T-cell (primary cell): ENCODE results near the gene AGBL3. TPM values are rescaled to one million over a fixed set of nuclear protein-coding genes. Genes with fewer than 3 reads are reported as not detected.
"Not testable (repeated sequence)": the region's sequence is repeated elsewhere in the genome, so short reads cannot be mapped to it uniquely, and the experiment has no call there.

Source experiments
- ATAC-seq, 4 experiments: fragments of 200-7000 bp in 3 of 4; fragments of 150-1000 bp in 1 of 4; cut with Tn5 transposase; replicated peaks in 1 of 4; 1 replicate in 3 of 4; 2 replicates in 1 of 4; pipeline ENCODE4 v1.10.0; 2021; ENCODE audit warnings: moderate library complexity in 3 of 4, mild to moderate bottlenecking in 2 of 4, moderate number of reproducible peaks in 1 of 4
- CTCF ChIA-PET, 2 donors: fragments of 300-600 bp; sonication (Branson Sonifier 250); formaldehyde crosslinking; loops; one replicate each; lab custom pipeline; 2022; ENCODE audit warnings: antibody characterized with exemption in 2 of 2; lab: Charles Lee
- POLR2A ChIA-PET, 2 donors: fragments of 300-600 bp; sonication (Branson Sonifier 250); formaldehyde crosslinking; loops; one replicate each; lab custom pipeline; 2022; ENCODE audit warnings: antibody characterized with exemption in 2 of 2; lab: Charles Lee
- DNase-seq, 35 experiments: peaks; one replicate each; pipeline versions ENCODE4 v3.0.0 to v3.0.0-alpha.2; 2013 to 2023
- H3K27ac ChIP-seq: one replicate; pipeline ENCODE4 v1.5.1; 2013; ENCODE audit warnings: low read length
- H3K27me3 ChIP-seq, 2 experiments: replicated peaks in 1 of 2; 1 replicate in 1 of 2; 2 replicates in 1 of 2; pipeline versions ENCODE4 v1.6.1 to v1.7.0; 2013; ENCODE audit warnings: low read length in 1 of 2, mixed read lengths in 1 of 2; ENCODE audit not compliant: control insufficient read depth in 2 of 2, insufficient read depth in 2 of 2; ENCODE audit errors: extremely low read depth in 1 of 2
- H3K36me3 ChIP-seq, 2 donors: 1 replicate in 1 of 2; 2 replicates in 1 of 2; pipeline versions ENCODE4 v1.6.1 to v1.7.0; 2013; ENCODE audit warnings: low read length in 1 of 2; ENCODE audit not compliant: control insufficient read depth in 2 of 2, insufficient read depth in 1 of 2; ENCODE audit errors: extremely low read depth in 1 of 2
- H3K4me1 ChIP-seq, 2 experiments: 1 replicate in 1 of 2; 2 replicates in 1 of 2; pipeline versions ENCODE4 v1.6.1 to v1.7.0; 2013; ENCODE audit warnings: low read length in 2 of 2, mixed read lengths in 1 of 2; ENCODE audit not compliant: insufficient read depth in 2 of 2, control insufficient read depth in 1 of 2; ENCODE audit errors: extremely low read depth in 1 of 2
- H3K4me3 ChIP-seq, 2 donors: 1 replicate in 1 of 2; 2 replicates in 1 of 2; pipeline versions ENCODE4 v1.5.1 to v1.7.0; 2013; ENCODE audit warnings: mild to moderate bottlenecking in 2 of 2, low read length in 1 of 2, moderate library complexity in 1 of 2; ENCODE audit not compliant: control insufficient read depth in 1 of 2; ENCODE audit errors: extremely low read depth in 1 of 2
- H3K9me3 ChIP-seq: 2 replicates; pipeline ENCODE4 v1.7.0; 2013
- H3K27ac Mint-ChIP-seq, 2 donors: one replicate each; pipeline ENCODE4 v1.8.0; 2020 to 2021; ENCODE audit warnings: mild to moderate bottlenecking in 2 of 2, mixed read lengths in 2 of 2
- H3K27me3 Mint-ChIP-seq, 2 donors: one replicate each; pipeline ENCODE4 v1.8.0; 2021 to 2022; ENCODE audit warnings: mixed read lengths in 2 of 2
- H3K36me3 Mint-ChIP-seq: one replicate; pipeline ENCODE4 v1.8.0; 2021; ENCODE audit warnings: mixed read lengths
- H3K4me1 Mint-ChIP-seq, 3 donors: one replicate each; pipeline ENCODE4 v1.8.0; 2020 to 2022; ENCODE audit warnings: mixed read lengths in 3 of 3, mild to moderate bottlenecking in 1 of 3
- H3K4me3 Mint-ChIP-seq, 3 donors: one replicate each; pipeline ENCODE4 v1.8.0; 2020 to 2022; ENCODE audit warnings: mild to moderate bottlenecking in 3 of 3, mixed read lengths in 3 of 3, moderate library complexity in 3 of 3
- H3K9me3 Mint-ChIP-seq, 3 donors: one replicate each; pipeline ENCODE4 v1.8.0; 2020 to 2022; ENCODE audit warnings: mixed read lengths in 3 of 3
- WGBS: methylation state at CpG from one replicate; pipeline ENCODE4 v1.1.5; 2013; ENCODE audit warnings: missing lambda C conversion rate; ENCODE audit not compliant: insufficient coverage; 5-methylcytosine and 5-hydroxymethylcytosine counted together
- total RNA-seq, 35 experiments: library from RNA in 6 of 35; stranded (reverse) in 6 of 35; fragments of 120-200 nt in 1 of 35; gene quantifications; one replicate each; pipeline versions ENCODE4 v1.2.1 to v1.2.4 and lab custom pipeline; 2013 to 2026

AGBL3 gene
- total RNA-seq, 5 donors from 2014 or later (not counting 1 experiment from before 2014, with no cell fraction given): 2.5 to 6.7 (median 3.5) TPM

- peaks cover 59 to 65% (median 65%) of the 10 kb centered on the region in 3 donors for H3K4me1 Mint-ChIP-seq
Measured at GRCh38 chr7:135169141-135169963, 183.0 kb downstream of the AGBL3 start.

GRCh38 chr7:135169964-135170273 lies 183.6 kb downstream of the AGBL3 start:
- Mint-ChIP-seq H3K27me3 (no peaks in the 10 kb centered on the region), H3K27ac (peak overlapping the region; percentile 96 to 97), H3K4me3 (peak overlapping the region; percentile 85 to 89 (median 85)), H3K9me3 (no peaks in the 10 kb centered on the region), H3K36me3 (peaks cover 35% of the 10 kb centered on the region), H3K4me1 (peaks cover 58 to 65% (median 65%) of the 10 kb centered on the region in 3 donors)
- ChIA-PET POLR2A (interaction anchor here (0.6 to 3.0 kb wide), 2 partner anchors 15 to 22 kb away, joined by 4 to 26 read pairs; partner anchors contain the start of gene TMEM140 (in 1 of the 2)), CTCF (interaction anchor here (0.5 to 4.3 kb wide), 15 partner anchors 9 to 978 kb away, joined by 3 to 21 read pairs (median 4); partner anchors contain the start of genes AGBL3 (in 2 of the 2), TMEM140 (in 2 of the 2) and BPGM (in 1 of the 2))
- ATAC-seq (peak in 3 of 4 experiments; percentile 3 to 10 (median 3)), DNase-seq (peak in 4 of 35 experiments; percentile 14 to 35 (median 24))
- Histone ChIP-seq H3K27ac (peak overlapping the region; percentile 98), H3K4me3 (peak overlapping the region; percentile 73 to 89), H3K4me1 (peaks cover 10 to 54% of the 10 kb centered on the region in 2 experiments), H3K27me3 (no peaks in the 10 kb centered on the region), H3K36me3 (peaks cover 19 to 30% of the 10 kb centered on the region in 2 donors), H3K9me3 (no peaks in the 10 kb centered on the region)
- 2% methylated on average over 17 of the region's 17 CpGs for WGBS

More at GRCh38 chr7:135169141-135169963, 183.0 kb downstream of the AGBL3 start:
- Mint-ChIP-seq H3K4me3 (peak overlapping the region; percentile 85 to 89 (median 85)), H3K9me3 (no peaks in the 10 kb centered on the region), H3K36me3 (peaks cover 35% of the 10 kb centered on the region), H3K27ac (peak overlapping the region; percentile 96 to 97), H3K27me3 (no peaks in the 10 kb centered on the region)
- no peaks in the 10 kb centered on the region for H3K27me3 ChIP-seq
- H3K27ac ChIP-seq: peak overlapping the region; percentile 98
- ATAC-seq: peak in 1 of 4 experiments; percentile 11
- DNase-seq: peak in 31 of 35 experiments; percentile 23 to 71 (median 42)
- peaks cover 10 to 54% of the 10 kb centered on the region in 2 experiments for H3K4me1 ChIP-seq
- CTCF ChIA-PET: interaction anchor here (0.5 to 4.3 kb wide), 12 partner anchors 11 to 979 kb away, joined by 3 to 21 read pairs (median 4); partner anchors contain the start of genes AGBL3 (in 2 of the 2) and TMEM140 (in 1 of the 2)
- POLR2A ChIA-PET: interaction anchor here (0.6 to 3.0 kb wide), 3 partner anchors 15 to 523 kb away, joined by 3 to 26 read pairs (median 4); partner anchors contain the start of gene TMEM140 (in 1 of the 2)
- 39% methylated on average over 5 of the region's 11 CpGs for WGBS
- peaks cover 19 to 36% of the 10 kb centered on the region in 2 donors for H3K36me3 ChIP-seq
- peak overlapping the region; percentile 73 to 89 for H3K4me3 ChIP-seq
- no peaks in the 10 kb centered on the region for H3K9me3 ChIP-seq

DNA sequence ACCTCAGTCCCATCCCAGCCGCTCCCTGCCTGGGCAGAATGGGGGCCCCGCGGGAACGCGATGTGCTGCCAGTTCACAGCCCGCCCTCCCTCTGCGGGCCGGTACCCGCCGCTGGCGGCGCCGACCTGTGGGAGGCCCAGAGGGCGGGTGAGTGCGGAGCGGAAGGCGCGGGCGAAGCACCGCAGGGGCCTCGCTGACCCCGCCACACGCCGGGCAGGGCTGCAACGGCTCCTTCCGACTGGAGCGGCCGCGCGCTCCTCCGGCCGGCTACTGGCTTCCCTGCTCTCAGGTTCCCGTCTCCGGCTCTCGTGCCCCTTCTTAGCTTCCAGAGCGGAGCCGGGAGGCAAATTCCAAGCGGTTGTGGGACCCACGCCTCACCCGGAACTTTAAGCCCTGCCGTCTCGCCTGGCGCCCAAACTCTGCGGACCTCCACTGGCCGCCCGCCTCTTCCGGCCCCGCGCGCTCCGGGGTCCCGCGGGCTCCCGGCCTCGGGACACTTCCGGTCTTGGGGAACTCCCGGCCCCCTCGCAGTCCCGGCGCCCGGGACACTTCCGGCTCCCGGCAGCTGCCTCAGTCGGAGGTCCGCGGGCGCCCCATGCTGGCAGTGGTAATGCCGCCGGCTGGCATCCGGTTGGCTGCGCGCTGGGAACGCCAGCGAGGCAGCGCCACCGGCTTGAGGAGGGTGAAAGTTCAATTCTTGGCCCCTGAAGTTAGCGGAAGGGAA lies 184.1 kb downstream of the AGBL3 start, which contains the start of gene CYREN:
CYREN (minus strand) TSS at position 434 of the 724 bp plus-strand sequence. CDS start 1,785 bp downstream, outside the sequence.
- H3K27me3 Mint-ChIP-seq: no peaks in the 10 kb centered on the region
- POLR2A ChIA-PET: interaction anchor here (0.6 to 3.0 kb wide), 3 partner anchors 14 to 524 kb away, joined by 4 to 26 read pairs (median 5); partner anchors contain the start of genes BPGM (in 1 of the 2) and TMEM140 (in 1 of the 2)

GRCh38 chr7:135170998-135171481 lies 184.7 kb downstream of the AGBL3 start:
- ChIA-PET POLR2A (interaction anchor here (0.7 to 3.0 kb wide), 3 partner anchors 23 to 525 kb away, joined by 3 to 26 read pairs (median 5); partner anchors contain the start of genes BPGM (in 1 of the 2) and TMEM140 (in 1 of the 2)), CTCF (interaction anchor here (0.6 to 4.3 kb wide), 15 partner anchors 8 to 1892 kb away, joined by 3 to 19 read pairs (median 5); partner anchors contain the start of genes AGBL3 (in 2 of the 2), TMEM140 (in 2 of the 2), BPGM (in 1 of the 2) and WDR91 (in 1 of the 2))
- WGBS: no CpG with 5 or more reads among the region's 12 CpGs
- H3K9me3 Mint-ChIP-seq, H3K9me3 ChIP-seq, ATAC-seq, H3K27me3 Mint-ChIP-seq, H3K27me3 ChIP-seq, DNase-seq: not testable (repeated sequence)
- Mint-ChIP-seq H3K4me3 (peak overlapping the region; percentile 83 to 85 (median 85)), H3K36me3 (peaks cover 24% of the 10 kb centered on the region), H3K4me1 (peaks cover 52 to 53% (median 53%) of the 10 kb centered on the region in 3 donors), H3K27ac (peak overlapping the region; percentile 93 to 96)
- Histone ChIP-seq H3K4me3 (peak overlapping the region; percentile 73 to 89), H3K4me1 (peaks cover 10 to 53% of the 10 kb centered on the region in 2 experiments), H3K27ac (peak overlapping the region; percentile 98), H3K36me3 (peaks cover 15 to 19% of the 10 kb centered on the region in 2 donors)

More for the DNA sequence above, 184.1 kb downstream of the AGBL3 start, which contains the start of gene CYREN:
- CTCF ChIA-PET: interaction anchor here (0.6 to 4.3 kb wide), 14 partner anchors 8 to 1891 kb away, joined by 3 to 21 read pairs (median 5); partner anchors contain the start of genes AGBL3 (in 2 of the 2), TMEM140 (in 2 of the 2) and BPGM (in 1 of the 2)
- Mint-ChIP-seq H3K4me1 (peaks cover 55 to 59% (median 59%) of the 10 kb centered on the region in 3 donors), H3K36me3 (peaks cover 30% of the 10 kb centered on the region), H3K27ac (peak within 1 kb of the TSS; percentile 96 to 97), H3K9me3 (no peaks in the 10 kb centered on the region), H3K4me3 (peak within 1 kb of the TSS; percentile 85 to 89 (median 85))
- Histone ChIP-seq H3K36me3 (peaks cover 19 to 25% of the 10 kb centered on the region in 2 donors), H3K9me3 (no peaks in the 10 kb centered on the region), H3K4me1 (peaks cover 10 to 54% of the 10 kb centered on the region in 2 experiments), H3K27ac (peak within 1 kb of the TSS; percentile 98), H3K27me3 (no peaks in the 10 kb centered on the region), H3K4me3 (peak within 1 kb of the TSS; percentile 73 to 89)
- DNase-seq (peak; percentile 71 to 93 (median 85)), ATAC-seq (peak; percentile 83 to 85 (median 84))
- WGBS: under 1% methylated on average over 77 of the region's 77 CpGs

DNA sequence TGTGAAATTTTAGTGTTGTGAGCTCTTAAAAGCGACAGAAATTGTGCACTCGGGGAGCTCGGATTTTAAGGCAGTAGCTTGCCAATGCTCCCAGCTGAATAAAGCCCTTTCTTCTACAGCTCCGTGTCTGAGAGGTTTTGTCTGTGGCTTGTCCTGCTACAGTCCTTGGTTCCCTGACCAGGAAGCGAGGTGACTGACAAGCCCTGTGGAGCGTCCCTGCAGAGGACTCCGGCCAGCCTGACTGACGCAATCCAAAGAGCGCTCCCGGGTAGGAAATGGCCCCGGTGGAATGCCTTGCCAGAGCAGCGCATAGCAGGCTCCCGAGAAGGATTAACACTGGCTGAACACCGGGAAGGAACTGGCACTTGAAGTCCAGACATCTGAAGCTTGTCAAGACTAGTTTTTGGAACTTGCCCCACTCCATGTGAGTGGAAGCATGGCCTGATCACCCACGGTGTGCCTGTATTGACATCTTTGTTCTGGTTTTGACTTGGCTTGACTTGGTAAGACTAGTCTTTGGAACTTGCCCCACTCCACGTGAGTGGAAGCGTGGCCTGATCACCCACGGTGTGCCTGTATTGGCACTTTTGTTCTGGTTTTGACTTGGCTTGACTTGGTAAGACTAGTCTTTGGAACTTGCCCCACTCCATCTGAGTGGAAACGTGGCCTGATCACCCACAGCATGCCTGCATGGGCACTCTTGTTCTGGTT lies 185.4 kb downstream of the AGBL3 start:
- ChIA-PET POLR2A (interaction anchor here (0.7 to 3.0 kb wide), 2 partner anchors 24 to 90 kb away, joined by 3 to 26 read pairs; partner anchors contain the start of gene TMEM140 (in 1 of the 2)), CTCF (interaction anchor here (0.6 to 4.3 kb wide), 11 partner anchors 7 to 537 kb away, joined by 3 to 19 read pairs (median 5); partner anchors contain the start of genes AGBL3 (in 2 of the 2), TMEM140 (in 2 of the 2), BPGM (in 1 of the 2) and WDR91 (in 1 of the 2))
- Mint-ChIP-seq H3K4me1 (peaks cover 45 to 48% (median 46%) of the 10 kb centered on the region in 3 donors), H3K4me3 (peak overlapping the region; percentile 68 to 85 (median 85)), H3K36me3 (peaks cover 20% of the 10 kb centered on the region), H3K27ac (peak overlapping the region; percentile 93 to 96)
- peaks cover 10 to 46% of the 10 kb centered on the region in 2 experiments for H3K4me1 ChIP-seq
- not testable (repeated sequence) for H3K27me3 ChIP-seq, H3K27me3 Mint-ChIP-seq, H3K27ac ChIP-seq, H3K9me3 Mint-ChIP-seq, DNase-seq, ATAC-seq, H3K9me3 ChIP-seq, H3K4me3 ChIP-seq
- 90% methylated on average over 16 of the region's 19 CpGs for WGBS
- H3K36me3 ChIP-seq: peaks cover 12 to 13% of the 10 kb centered on the region in 2 donors
